Measurements from ENCODE around the gene MEIS2. TPM values are rescaled to one million over a fixed set of nuclear protein-coding genes. Genes with fewer than 3 reads are reported as not detected.

The MEIS2 gene
- total and polyA plus RNA-seq, 8 donors = 9.1 to 30.5 (median 14.8) TPM

DNA sequence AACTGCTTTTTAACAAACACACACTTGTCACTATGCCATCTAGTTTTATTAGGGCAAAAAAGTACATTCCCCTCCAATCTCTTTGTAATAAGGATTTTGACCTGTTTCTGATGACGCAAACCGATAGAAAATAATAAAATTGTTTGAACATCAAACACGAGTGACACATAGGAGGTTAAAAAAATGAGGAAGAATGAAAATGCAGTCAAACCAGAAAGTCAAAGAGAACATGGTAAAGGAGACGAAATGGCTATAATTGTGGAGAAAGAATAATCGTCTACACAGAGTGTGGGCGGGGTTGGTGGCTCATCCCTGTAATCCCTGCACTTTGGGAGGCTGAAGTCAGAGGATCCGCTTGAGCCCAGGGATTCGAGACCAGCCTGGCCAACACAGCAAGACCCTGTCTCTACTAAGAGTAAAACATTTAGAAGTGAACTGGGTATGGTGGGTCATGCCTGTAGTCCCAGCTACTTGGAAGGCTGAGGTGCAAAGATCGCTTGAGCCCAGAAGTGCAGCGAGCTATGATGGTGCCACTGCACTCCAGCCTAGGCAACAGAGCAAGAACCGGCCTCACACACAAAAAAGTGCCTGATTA, 83.2 kb downstream of the MEIS2 start:
- H3K27me3 ChIP-seq = no peaks in the 10 kb centered on the region
- 80 to 81% methylated on average over 11 of the region's 11 CpGs for WGBS, 2 donors
- H3K4me3 ChIP-seq = no peak overlapping the region
- peaks cover 0 to 29% (median 22%) of the 10 kb centered on the region in 3 donors for H3K4me1 ChIP-seq
- ATAC-seq = no peak
- no peaks in the 10 kb centered on the region for H3K36me3 ChIP-seq
- intact Hi-C loops (cut with DNase I) = no loop called here
- no peak overlapping the region for H3K27ac ChIP-seq
- TF ChIP-seq, protein P1, sequence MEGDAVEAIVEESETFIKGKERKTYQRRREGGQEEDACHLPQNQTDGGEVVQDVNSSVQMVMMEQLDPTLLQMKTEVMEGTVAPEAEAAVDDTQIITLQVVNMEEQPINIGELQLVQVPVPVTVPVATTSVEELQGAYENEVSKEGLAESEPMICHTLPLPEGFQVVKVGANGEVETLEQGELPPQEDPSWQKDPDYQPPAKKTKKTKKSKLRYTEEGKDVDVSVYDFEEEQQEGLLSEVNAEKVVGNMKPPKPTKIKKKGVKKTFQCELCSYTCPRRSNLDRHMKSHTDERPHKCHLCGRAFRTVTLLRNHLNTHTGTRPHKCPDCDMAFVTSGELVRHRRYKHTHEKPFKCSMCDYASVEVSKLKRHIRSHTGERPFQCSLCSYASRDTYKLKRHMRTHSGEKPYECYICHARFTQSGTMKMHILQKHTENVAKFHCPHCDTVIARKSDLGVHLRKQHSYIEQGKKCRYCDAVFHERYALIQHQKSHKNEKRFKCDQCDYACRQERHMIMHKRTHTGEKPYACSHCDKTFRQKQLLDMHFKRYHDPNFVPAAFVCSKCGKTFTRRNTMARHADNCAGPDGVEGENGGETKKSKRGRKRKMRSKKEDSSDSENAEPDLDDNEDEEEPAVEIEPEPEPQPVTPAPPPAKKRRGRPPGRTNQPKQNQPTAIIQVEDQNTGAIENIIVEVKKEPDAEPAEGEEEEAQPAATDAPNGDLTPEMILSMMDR (IDR thresholded peaks at IDR 0.05) = no peak
- DNase-seq = no peak
- no peaks in the 10 kb centered on the region for H3K9me3 ChIP-seq
- no peak for FAIRE-seq

DNA sequence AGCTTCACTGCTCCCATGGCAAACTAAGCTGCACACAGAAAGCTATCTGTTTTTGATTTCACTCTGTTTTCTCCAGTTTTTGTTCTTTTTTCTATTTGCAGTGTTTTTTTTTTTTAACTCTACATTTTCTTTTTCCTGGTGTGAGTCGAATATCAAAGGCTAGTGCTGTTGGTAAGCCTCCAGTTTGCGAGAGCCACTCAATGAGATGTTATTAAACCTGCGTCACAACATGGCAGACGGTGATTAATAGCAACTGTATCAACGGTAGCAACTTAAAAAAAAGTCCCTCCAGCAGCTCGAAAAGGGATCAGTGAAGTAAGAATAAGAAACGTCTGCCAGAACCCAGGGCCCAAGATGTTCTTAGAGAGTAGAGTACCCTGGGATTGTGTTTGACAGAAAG, 84.1 kb downstream of the MEIS2 start:
- no peak for DNase-seq
- Histone ChIP-seq H3K4me3 (no peak overlapping the region), H3K9me3 (no peaks in the 10 kb centered on the region), H3K36me3 (no peaks in the 10 kb centered on the region), H3K27ac (peak overlapping the region in 2 of 4 donors; percentile 22 to 52), H3K27me3 (no peaks in the 10 kb centered on the region), H3K4me1 (peaks cover 0 to 29% (median 19%) of the 10 kb centered on the region in 3 donors)
- FAIRE-seq = no peak
- intact Hi-C loops (cut with DNase I) = no loop called here
- WGBS, 2 donors = 60 to 64% methylated on average over 7 of the region's 7 CpGs
- TF ChIP-seq, protein P1 (IDR thresholded peaks at IDR 0.05) = no peak
- ATAC-seq = peak in 3 of 4 donors; percentile 7 to 46 (median 36)

DNA sequence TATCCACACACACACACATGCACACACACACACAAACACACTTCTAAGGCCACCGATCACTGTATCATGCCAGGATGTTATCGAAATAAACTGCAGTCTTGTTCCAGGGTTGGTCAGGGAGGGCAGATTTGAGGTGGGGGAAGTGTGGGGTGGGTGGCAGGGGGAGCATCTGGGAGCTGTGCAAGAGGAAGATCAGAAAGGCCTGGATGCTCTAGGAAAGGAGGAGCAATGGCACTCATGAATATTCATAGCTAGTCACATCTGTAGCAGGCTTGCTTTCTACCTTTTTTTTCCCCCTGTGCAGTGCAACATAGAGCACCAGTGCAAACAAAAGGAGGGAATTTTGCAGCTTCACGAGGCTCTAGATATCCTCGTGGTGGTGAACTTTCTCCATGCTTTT, 84.9 kb downstream of the MEIS2 start:
- no peak for ATAC-seq

DNA sequence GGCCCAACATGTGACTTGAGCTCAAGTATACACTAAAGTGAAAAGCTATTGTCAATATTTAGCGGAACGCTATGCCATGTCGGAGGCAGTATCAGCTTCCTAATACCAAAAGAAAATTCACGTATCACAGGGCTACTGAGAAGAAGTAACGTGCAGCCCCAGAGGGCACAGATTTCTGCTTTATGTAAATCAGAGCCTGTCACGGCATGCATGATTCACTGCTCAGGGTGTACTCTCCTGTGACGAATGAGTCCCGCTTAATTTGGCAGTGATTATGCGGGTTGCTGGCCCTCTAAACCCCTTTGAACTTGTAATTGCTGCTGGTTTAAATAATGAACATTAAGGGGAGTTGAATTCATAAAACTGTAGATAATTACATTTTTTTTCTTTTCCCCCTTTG, 85.3 kb downstream of the MEIS2 start:
- Histone ChIP-seq H3K4me1 (peaks cover 0 to 22% (median 9%) of the 10 kb centered on the region in 3 donors), H3K27me3 (no peaks in the 10 kb centered on the region), H3K4me3 (no peak overlapping the region), H3K27ac (peak overlapping the region in 2 of 4 donors; percentile 8 to 59), H3K36me3 (no peaks in the 10 kb centered on the region), H3K9me3 (no peaks in the 10 kb centered on the region)
- TF ChIP-seq, protein P1 (IDR thresholded peaks at IDR 0.05) = no peak
- no peak for FAIRE-seq
- ATAC-seq = peak in 3 of 4 donors; percentile 11 to 53 (median 40)
- intact Hi-C loops (cut with DNase I) = no loop called here
- DNase-seq = no peak
- 74 to 81% methylated on average over 9 of the region's 9 CpGs for WGBS, 2 donors

More for the DNA sequence above, 84.9 kb downstream of the MEIS2 start:
- no peaks in the 10 kb centered on the region for H3K36me3 ChIP-seq
- no peaks in the 10 kb centered on the region for H3K9me3 ChIP-seq
- DNase-seq = no peak
- peak overlapping the region in 2 of 4 donors; percentile 22 to 52 for H3K27ac ChIP-seq
- H3K4me3 ChIP-seq = no peak overlapping the region
- TF ChIP-seq, protein P1 (IDR thresholded peaks at IDR 0.05) = no peak
- no peak for FAIRE-seq
- H3K27me3 ChIP-seq = no peaks in the 10 kb centered on the region
- peaks cover 0 to 24% (median 13%) of the 10 kb centered on the region in 3 donors for H3K4me1 ChIP-seq
- intact Hi-C loops (cut with DNase I) = no loop called here
- WGBS, 2 donors = 58 to 60% methylated on average over 4 of the region's 4 CpGs

DNA sequence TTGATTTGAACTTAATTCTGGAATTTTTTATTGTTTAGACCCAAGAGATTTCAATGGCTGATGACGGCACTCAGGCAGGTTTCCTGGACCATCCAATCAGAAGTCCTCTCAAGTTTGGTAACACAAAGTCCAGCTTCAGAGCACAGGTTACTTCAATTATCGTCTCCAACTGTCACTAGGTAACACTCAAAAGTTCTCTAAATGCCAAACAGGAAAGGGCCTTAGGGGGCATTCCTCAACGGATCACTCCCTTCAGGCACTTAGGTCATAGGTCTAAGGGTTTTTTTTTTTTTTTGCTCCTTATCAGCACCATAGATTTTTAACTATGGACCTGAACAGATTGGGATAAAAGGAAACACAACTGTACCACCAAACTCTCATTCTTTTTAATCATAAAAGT, 85.8 kb downstream of the MEIS2 start:
- Histone ChIP-seq H3K4me3 (no peak overlapping the region), H3K27me3 (no peaks in the 10 kb centered on the region), H3K27ac (peak overlapping the region in 2 of 4 donors; percentile 8 to 59), H3K9me3 (no peaks in the 10 kb centered on the region), H3K36me3 (no peaks in the 10 kb centered on the region), H3K4me1 (peaks cover 0 to 21% (median 8%) of the 10 kb centered on the region in 3 donors)
- TF ChIP-seq, protein P1 (IDR thresholded peaks at IDR 0.05) = no peak
- no peak for DNase-seq
- intact Hi-C loops (cut with DNase I) = no loop called here
- no peak for FAIRE-seq
- no peak for ATAC-seq
- WGBS, 2 donors = 73 to 74% methylated on average over 3 of the region's 3 CpGs

All from pancreas (tissue), 10 donors.